GM12878 (cell line): Measurements from ENCODE around the gene IQGAP2. TPM values are rescaled to one million over a fixed set of nuclear protein-coding genes. Genes with fewer than 3 reads are reported as not detected.

Experiments used
- BACH1 ChIP-seq: fragments of 450-650 bp; IDR thresholded peaks from 2 replicates; pipeline ENCODE4 v1.6.1; 2017; ENCODE audit warnings: mild to moderate bottlenecking, borderline replicate concordance
- CBFB ChIP-seq: IDR thresholded peaks from 2 replicates; pipeline ENCODE4 v1.6.1; 2016; ENCODE audit warnings: antibody characterized with exemption, low read depth
- CBX5 ChIP-seq: sonication (generic); IDR thresholded peaks from 2 replicates; pipeline ENCODE4 v1.6.1; 2016; ENCODE audit warnings: low read depth, moderate library complexity, mild to moderate bottlenecking, inconsistent platforms
- CHD1 ChIP-seq: IDR thresholded peaks from 2 replicates; pipeline ENCODE4 v1.6.1; 2012; ENCODE audit warnings: low read depth, low read length, improper control_type of control experiment
- CHD2 ChIP-seq: IDR thresholded peaks from 2 replicates; pipeline ENCODE4 v1.6.1; 2011; ENCODE audit warnings: low read depth, low read length, improper control_type of control experiment, borderline replicate concordance
- CREM ChIP-seq: IDR thresholded peaks from 2 replicates; pipeline ENCODE4 v1.6.1; 2014; ENCODE audit warnings: antibody characterized with exemption, low read depth
- ETV6 ChIP-seq, 2 experiments: fragments of 450-650 bp in 1 of 2; IDR thresholded peaks in 1 of 2; conservative IDR thresholded peaks in 1 of 2; 2 replicates each; pipeline ENCODE4 v1.6.1; 2014; ENCODE audit warnings: antibody characterized with exemption in 1 of 2, borderline replicate concordance in 1 of 2, low read depth in 1 of 2, mild to moderate bottlenecking in 1 of 2, moderate library complexity in 1 of 2
- FOXM1 ChIP-seq: IDR thresholded peaks from 2 replicates; pipeline ENCODE4 v1.6.1; 2012; ENCODE audit warnings: low read depth, mild to moderate bottlenecking, inconsistent platforms, low read length, moderate library complexity
- IRF5 ChIP-seq: fragments of 450-650 bp; IDR thresholded peaks from 2 replicates; pipeline ENCODE4 v1.6.1; 2017; ENCODE audit warnings: borderline replicate concordance
- JUND ChIP-seq: IDR thresholded peaks from 2 replicates; pipeline ENCODE4 v1.6.1; 2012; ENCODE audit warnings: low read depth, mild to moderate bottlenecking, low read length, improper control_type of control experiment, moderate library complexity
- NFYA ChIP-seq: IDR thresholded peaks from 2 replicates; pipeline ENCODE4 v1.6.1; 2011; ENCODE audit warnings: low read depth, mild to moderate bottlenecking, low read length, improper control_type of control experiment, borderline replicate concordance
- NR2C1 ChIP-seq: fragments of 450-650 bp; IDR thresholded peaks from 2 replicates; pipeline ENCODE4 v1.6.1; 2017; ENCODE audit warnings: antibody characterized with exemption, mild to moderate bottlenecking, moderate library complexity
- NR2F1 ChIP-seq: fragments of 450-650 bp; conservative IDR thresholded peaks from 2 replicates; pipeline ENCODE4 v1.6.1; 2017; ENCODE audit warnings: mild to moderate bottlenecking
- POLR2AphosphoS5 ChIP-seq: IDR thresholded peaks from 2 replicates; pipeline ENCODE4 v1.6.1; 2011; ENCODE audit warnings: mild to moderate bottlenecking, low read length, inconsistent platforms
- RUNX3 ChIP-seq: IDR thresholded peaks from 2 replicates; pipeline ENCODE4 v1.6.1; 2012; ENCODE audit warnings: low read length, inconsistent platforms
- SREBF1 ChIP-seq: IDR thresholded peaks from 2 replicates; pipeline ENCODE4 v1.6.1; 2012; ENCODE audit warnings: mild to moderate bottlenecking, low read length
- SUPT20H ChIP-seq: IDR thresholded peaks from 2 replicates; pipeline ENCODE4 v1.6.1; 2011; ENCODE audit warnings: low read depth, mild to moderate bottlenecking, low read length, moderate library complexity, borderline replicate concordance; ENCODE audit not compliant: control insufficient read depth
- USF1 ChIP-seq: IDR thresholded peaks from 2 replicates; pipeline ENCODE4 v1.6.1; 2011; ENCODE audit warnings: borderline replicate concordance, low read depth, mild to moderate bottlenecking, moderate library complexity, mixed read lengths, low read length; ENCODE audit not compliant: insufficient read depth; ENCODE audit errors: extremely low read length
- YY1 ChIP-seq: IDR thresholded peaks from 2 replicates; pipeline ENCODE4 v1.6.1; 2011; ENCODE audit warnings: low read depth, mild to moderate bottlenecking, low read length
- ZNF207 ChIP-seq: fragments of 450-650 bp; IDR thresholded peaks from 2 replicates; pipeline ENCODE4 v1.6.1; 2014; ENCODE audit warnings: antibody characterized with exemption, mild to moderate bottlenecking, borderline replicate concordance
- ZNF592 ChIP-seq: fragments of 450-650 bp; IDR thresholded peaks from 2 replicates; pipeline ENCODE4 v1.6.1; 2017; ENCODE audit warnings: mild to moderate bottlenecking, moderate library complexity
- polyA plus RNA-seq, 11 experiments: library from polyadenylated mRNA; depleted of rRNA in 4 of 11; unstranded in 6 of 11; stranded (reverse) in 5 of 11; fragments of >200 nt; fragmentation: Nextera tagmentation in 4 of 11; fragmentation: Illumina TruSeq in 1 of 11; extraction: Ambion mirVana in 4 of 11; extraction: Trizol in 1 of 11; gene quantifications; 1 replicate in 1 of 11; 2 replicates in 10 of 11; pipeline versions ENCODE4 v1.2.1 to v1.2.3, GENCODE V29; 2011 to 2016; ENCODE audit warnings: inconsistent platforms in 2 of 11, missing spikeins in 2 of 11, low read depth in 1 of 11
- total RNA-seq, 4 experiments: library from RNA; depleted of rRNA in 3 of 4; stranded (reverse); fragments of >200 nt in 3 of 4; fragmentation: Illumina TruSeq in 1 of 4; extraction: Trizol in 1 of 4; gene quantifications; 2 replicates each; pipeline versions ENCODE4 v1.2.1 to v1.2.3, GENCODE V29; 2013 to 2021
- TF ChIP-seq, protein P1 (sequence below): fragments of 450-650 bp; IDR thresholded peaks from 2 replicates; pipeline ENCODE4 v1.6.1; 2018; ENCODE audit warnings: borderline replicate concordance, mild to moderate bottlenecking; ENCODE audit not compliant: partially characterized antibody

Gene IQGAP2
- total and polyA plus RNA-seq, 10 of the 15 experiments (the other 5 are each of a cell fraction or from before 2014, with no cell fraction given), result 14.5 to 41.4 (median 21.8) TPM

DNA sequence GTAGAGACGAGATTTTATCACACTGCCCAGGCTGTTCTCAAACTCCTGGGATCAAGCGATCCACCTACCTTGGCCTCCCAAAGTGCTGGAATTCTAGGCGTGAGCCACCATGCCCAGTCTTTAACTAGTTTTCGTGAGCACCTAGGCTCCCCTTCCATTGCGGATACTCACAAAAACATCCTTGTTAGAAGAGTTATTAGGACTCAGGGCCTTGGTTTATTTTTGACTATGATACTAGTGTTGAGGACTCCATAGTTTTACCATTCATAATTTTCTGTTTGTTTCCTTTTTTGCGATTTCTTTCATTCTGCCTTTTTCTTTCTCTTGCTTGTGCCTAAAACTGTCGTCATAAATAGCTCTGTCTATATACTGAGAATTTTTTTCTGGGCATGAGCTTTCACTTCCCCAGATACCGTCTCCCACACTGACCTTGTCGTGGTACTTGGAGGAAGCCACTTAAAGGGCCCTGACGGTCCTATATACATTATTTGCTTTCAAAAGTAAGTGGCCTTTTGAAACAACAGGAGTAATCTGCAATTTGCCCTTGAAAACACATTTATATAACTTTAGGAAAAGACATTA is 318.0 kb downstream of the IQGAP2 start (continued):
- TF ChIP-seq JUND (no peak), POLR2AphosphoS5 (no peak), CBFB (no peak), USF1 (no peak), NR2F1 (peak; percentile 61; the same call in 1 of the 2 replicates), SUPT20H (no peak), ZNF592 (no peak), IRF5 (no peak), CREM (peak; percentile 49; the same call in 1 of the 2 replicates), CHD1 (no peak), CHD2 (no peak), CBX5 (no peak), SREBF1 (no peak), NFYA (no peak), YY1 (no peak), FOXM1 (no peak), ETV6 (conservative IDR thresholded peaks at IDR 0.05 in 1 of 2, IDR thresholded peaks at IDR 0.05 in 1 of 2; ENCODE audit: borderline replicate concordance in 1 of 2, low read depth in 1 of 2) (peak in 1 of 2 experiments; percentile 38; a peak in 1 of 4 replicates), BACH1 (no peak), NR2C1 (no peak), RUNX3 (peak; percentile 72), ZNF207 (no peak)
- TF ChIP-seq, protein P1, sequence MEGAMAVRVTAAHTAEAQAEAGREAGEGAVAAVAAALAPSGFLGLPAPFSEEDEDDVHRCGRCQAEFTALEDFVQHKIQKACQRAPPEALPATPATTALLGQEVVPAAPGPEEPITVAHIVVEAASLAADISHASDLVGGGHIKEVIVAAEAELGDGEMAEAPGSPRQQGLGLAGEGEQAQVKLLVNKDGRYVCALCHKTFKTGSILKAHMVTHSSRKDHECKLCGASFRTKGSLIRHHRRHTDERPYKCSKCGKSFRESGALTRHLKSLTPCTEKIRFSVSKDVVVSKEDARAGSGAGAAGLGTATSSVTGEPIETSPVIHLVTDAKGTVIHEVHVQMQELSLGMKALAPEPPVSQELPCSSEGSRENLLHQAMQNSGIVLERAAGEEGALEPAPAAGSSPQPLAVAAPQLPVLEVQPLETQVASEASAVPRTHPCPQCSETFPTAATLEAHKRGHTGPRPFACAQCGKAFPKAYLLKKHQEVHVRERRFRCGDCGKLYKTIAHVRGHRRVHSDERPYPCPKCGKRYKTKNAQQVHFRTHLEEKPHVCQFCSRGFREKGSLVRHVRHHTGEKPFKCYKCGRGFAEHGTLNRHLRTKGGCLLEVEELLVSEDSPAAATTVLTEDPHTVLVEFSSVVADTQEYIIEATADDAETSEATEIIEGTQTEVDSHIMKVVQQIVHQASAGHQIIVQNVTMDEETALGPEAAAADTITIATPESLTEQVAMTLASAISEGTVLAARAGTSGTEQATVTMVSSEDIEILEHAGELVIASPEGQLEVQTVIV, result no peak
